GM18868 (cell line): ENCODE results near the gene CLIC6.
"Not testable (repeated sequence)": the region's sequence is repeated elsewhere in the genome, so short reads cannot be mapped to it uniquely, and the experiment has no call there.

ENCODE experiments used
- ATAC-seq: cut with Tn5 transposase; IDR thresholded peaks from one replicate; pipeline ENCODE4 v1.9.1; 2021; ENCODE audit warnings: mild to moderate bottlenecking, moderate library complexity; ENCODE audit not compliant: unreplicated experiment

Gene CLIC6

GRCh38 chr21:34651642-34652041 lies 17.2 kb upstream of the CLIC6 start:
- ATAC-seq, result no peak

DNA sequence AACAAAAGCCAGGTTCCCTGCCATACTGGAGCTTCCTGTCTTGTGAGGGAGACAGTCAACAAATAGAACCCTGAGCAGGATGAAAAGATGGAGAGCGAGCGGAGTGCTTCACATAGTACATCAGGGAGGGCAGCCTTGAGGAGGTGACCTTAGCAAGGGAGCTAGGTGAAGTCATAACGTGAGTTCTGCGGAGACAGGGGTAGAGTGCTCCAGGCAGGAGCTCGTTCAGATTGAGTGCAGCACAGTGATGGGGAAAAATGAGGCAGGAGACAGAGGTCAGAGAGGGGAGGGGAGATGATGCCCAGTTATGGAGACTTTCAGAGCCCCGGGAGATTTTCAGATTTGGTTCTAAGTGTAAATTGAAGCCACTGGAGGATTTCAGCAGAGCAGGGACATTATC lies 15.3 kb upstream of the CLIC6 start:
- no peak for ATAC-seq

DNA sequence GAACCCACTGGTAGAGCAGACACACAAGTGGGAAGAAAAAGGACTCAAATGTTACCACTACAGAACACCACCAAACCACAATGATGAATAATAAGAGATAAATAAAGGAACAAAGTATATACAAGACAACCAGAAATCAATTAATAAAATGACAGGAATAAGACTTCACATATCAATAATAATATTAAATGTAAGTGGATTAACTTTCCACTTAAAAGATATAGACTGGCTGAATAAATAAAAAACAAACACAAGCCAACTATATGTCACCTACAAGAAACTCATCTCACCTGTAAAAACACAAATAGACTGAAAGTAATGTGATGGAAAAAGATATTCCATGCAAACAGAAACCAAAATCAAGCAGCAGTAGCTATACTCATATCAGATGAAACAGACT lies 6.9 kb upstream of the CLIC6 start:
- ATAC-seq, result no peak

DNA sequence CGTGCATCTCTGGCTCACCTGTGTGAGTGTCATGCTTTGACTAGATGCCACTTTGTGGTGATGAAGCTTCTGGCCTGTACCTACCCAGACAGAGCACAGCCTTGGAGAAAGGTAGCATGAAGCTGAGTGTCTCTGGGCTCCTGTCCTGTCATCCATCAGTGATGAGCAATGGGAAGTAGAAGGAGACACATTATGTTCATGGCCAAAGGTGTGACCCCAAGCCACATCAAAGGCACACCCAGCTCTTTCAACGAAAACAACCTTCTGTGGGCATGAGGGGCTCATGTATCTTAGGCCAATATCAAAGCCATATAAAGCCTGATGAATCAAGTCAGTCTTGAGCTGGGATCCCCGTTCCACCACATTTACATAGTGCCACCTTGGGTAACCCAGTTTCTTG lies 1.0 kb upstream of the CLIC6 start:
- no peak for ATAC-seq

- ATAC-seq, result peak; percentile 64
These were observed 520 bp downstream of the CLIC6 start for GRCh38 chr21:34669149-34669879.

GRCh38 chr21:34669880-34670219 lies 1.1 kb downstream of the CLIC6 start:
- not testable (repeated sequence) for ATAC-seq

GRCh38 chr21:34670220-34670961 lies 1.6 kb downstream of the CLIC6 start:
- no peak for ATAC-seq

GRCh38 chr21:34670962-34671348 lies 2.2 kb downstream of the CLIC6 start:
- ATAC-seq, result no peak

GRCh38 chr21:34671462-34671861 lies 2.7 kb downstream of the CLIC6 start:
- ATAC-seq, result no peak

- ATAC-seq, result no peak
These were observed 3.1 kb downstream of the CLIC6 start for GRCh38 chr21:34671891-34672290.

DNA sequence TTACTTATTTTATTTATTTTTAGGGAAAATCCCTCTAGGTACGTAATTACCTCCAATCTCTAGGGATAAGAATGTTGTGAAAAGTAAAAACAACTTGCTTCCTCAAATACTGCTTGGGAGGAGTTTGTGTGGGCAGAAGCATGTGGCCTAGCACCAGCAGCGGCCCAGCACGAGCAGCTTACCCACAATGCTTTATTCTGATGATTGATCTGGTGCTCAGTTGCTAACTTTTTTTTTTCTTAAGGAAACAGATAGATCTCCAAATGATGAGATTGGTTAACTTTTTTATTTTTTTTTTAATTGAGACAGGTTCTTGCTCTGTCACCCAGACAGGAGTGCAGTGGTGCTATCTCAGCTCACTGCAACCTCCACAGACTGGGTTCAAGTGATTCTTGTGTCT lies 4.2 kb downstream of the CLIC6 start:
- ATAC-seq, result no peak

GRCh38 chr21:34674468-34674867 lies 5.7 kb downstream of the CLIC6 start:
- ATAC-seq, result no peak

DNA sequence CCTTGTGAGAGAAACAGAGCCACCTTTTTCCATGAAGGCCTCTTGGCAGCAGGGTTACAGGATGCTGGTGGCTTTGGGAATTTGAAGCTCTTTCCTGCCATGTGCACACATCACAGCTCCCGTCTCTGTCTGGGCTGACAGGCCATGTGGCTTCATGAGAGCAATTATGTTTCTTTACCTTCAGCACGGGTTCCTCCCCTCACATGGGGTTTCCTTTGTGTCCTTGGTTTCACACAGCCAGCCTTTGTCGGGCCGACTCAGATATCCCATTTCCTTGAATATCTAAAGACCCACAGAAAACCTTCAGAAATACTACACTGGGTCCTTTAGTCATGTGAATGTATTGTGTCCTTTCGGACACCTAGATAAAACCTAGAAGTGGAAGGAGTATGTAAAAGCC lies 7.1 kb downstream of the CLIC6 start:
- ATAC-seq, result no peak

DNA sequence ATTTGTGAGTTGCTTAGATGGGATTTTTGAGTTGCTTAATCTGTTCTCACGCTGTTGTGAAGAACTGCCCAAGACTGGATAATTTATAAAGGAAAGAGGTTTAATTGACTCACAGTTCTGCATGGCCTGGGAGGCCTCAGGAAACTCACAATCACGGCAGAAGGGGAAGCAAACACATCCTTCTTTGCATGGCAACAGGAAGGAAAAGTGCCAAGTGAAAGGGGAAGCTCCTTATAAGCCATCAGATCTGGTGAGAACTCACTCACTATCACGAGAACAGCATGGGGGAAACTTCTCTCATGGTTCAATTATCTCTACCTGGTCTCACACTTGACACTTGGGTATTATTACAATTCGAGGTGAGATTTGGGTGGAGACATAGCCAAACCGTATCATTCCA lies 10.3 kb downstream of the CLIC6 start:
- ATAC-seq, result no peak

- no peak for ATAC-seq
These were observed 15.5 kb downstream of the CLIC6 start for GRCh38 chr21:34684174-34684876.

- ATAC-seq, result no peak
These were observed 18.3 kb downstream of the CLIC6 start for GRCh38 chr21:34687065-34687464.

DNA sequence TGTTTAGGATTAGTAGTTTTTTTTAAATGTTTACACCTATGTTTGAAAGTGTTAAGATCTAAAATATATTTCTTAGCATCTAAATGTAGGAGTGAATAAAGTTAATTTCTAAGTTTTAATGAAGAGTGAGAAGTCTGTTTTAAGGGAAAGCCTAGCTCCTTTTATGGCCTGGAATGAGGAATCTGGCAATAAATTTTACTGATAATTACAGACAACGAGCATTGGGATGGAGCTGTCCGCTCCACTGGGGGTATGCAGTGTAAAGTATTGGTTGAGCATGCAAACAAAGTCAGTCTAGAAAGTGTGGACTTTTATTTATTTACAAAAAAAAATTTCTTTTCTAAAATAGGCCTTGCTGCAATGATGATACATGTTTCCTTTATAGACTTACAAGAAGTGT lies 19.0 kb downstream of the CLIC6 start:
- no peak for ATAC-seq

DNA sequence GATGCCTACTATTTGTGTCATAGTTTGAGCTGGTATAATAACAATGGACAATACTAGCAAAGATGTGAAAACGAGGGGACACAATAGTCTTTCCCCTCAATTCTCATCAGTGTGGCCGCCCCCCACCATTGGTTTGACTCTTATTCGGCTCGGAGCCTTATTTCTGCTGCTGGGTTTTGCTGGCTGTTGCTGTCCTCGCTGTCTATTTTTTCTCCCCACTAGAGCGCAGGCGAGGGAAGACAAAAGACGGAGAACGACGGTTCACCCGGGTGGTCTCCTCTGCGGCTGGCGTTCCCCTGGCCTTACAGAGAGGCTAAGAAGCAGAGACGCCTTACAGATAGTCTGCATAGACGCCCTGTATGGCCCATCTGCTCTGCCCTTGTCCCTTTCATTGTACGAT lies 19.4 kb downstream of the CLIC6 start:
- ATAC-seq, result no peak

DNA sequence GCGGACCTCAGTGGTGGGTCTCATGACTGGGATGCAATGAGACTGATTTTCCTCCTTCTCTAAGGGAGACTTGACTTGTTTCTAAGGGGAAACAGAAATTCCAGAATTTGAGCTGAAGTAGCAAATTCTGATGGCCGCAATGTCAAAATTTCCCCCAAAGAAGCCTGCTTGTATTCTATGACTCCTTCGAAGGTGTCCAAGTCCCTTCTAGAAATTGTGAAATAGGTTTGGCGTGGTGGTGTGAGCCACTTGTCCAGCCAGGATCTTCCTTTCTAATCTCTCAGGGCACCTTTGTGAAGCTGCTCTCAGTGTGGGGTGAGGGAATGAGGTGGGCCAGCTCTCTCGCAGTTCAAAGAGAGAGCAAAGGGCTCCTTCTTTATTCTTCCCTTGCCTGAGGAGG lies 19.9 kb downstream of the CLIC6 start:
- no peak for ATAC-seq

DNA sequence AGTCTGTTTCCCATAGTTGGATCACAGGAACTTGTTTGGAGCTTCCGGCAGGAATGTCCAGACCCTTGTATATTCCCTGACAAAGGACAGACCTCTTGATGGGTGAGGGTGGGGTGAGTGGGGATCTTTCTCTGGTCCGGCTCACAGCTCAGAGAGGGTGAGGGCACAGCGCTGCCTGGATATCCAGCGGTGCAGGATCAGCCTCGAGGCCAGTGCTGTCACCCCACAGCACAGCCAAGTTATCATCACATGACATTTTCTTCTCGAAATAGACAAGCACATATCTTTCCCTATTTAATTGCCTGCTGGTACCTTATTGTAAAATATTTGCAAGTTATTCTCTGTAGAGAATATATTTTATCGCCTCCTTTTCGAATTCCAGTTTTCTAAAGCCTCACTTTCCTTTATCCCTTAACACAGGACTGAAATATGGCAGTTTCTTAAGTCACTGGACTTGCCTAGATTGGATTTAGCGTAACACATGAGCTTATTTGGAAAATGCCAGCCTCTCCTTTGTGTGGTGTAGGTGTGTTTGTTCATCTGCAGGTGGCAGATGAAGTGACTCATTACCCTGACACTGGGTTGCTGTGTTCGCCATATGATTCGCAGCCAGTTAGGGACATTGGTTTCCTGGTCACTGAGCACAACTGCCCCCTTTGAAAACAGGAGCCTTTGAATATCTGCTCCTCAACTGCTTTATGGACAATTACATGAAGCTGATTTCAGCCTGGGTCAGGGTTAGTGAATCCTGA lies 21.4 kb downstream of the CLIC6 start:
- ATAC-seq, result no peak

DNA sequence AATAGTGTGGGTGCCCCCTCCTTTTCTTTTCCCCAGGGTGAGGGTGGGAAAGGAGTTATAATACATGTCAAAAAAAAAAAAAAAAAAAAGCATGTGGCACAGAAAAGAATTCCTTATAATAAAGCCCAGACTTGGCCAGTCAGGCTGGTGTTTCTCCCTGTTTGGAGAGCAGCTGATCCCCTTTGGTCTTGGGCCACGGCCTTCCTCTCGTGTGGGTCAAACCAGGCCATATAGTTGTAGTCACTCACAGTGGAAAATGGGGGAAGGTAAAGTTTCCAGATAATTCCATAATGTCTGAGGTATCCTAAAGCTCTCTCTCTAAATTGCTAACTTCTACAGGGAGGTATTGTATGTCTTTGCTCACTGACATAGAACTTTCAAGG lies 22.0 kb downstream of the CLIC6 start:
- no peak for ATAC-seq
